Measurements from ENCODE around the gene PRDX1.

Gene PRDX1

GRCh38 chr1:45465277-45465676 lies 56.4 kb downstream of the PRDX1 start:
- no peak for DNase-seq (ENCODE audit: low read depth in 2 of 2)
